Head of caudate nucleus (tissue), 42 donors: ENCODE measurements around the gene FHOD3.
"Not testable (repeated sequence)": the region's sequence is repeated elsewhere in the genome, so short reads cannot be mapped to it uniquely, and the experiment has no call there.

Experiments used
- DNase-seq, 42 donors: peaks; one replicate each; pipeline versions ENCODE4 v3.0.0 to v3.0.0-alpha.2; 2020 to 2021; ENCODE audit warnings: mixed read lengths in 7 of 42
- intact Hi-C: fragments of 100-400 bp; cut with DNase I; formaldehyde crosslinking; loops from one replicate; pipeline ENCODE4 v1.15.0; 2022

FHOD3 gene

GRCh38 chr18:36543030-36543429, 245.5 kb downstream of the FHOD3 start:
- DNase-seq = no peak
- intact Hi-C loops = no loop called here

GRCh38 chr18:36543991-36544725, 246.6 kb downstream of the FHOD3 start:
- intact Hi-C loops = no loop called here
- peak in 7 of 42 donors; percentile 9 to 42 (median 17) for DNase-seq

- intact Hi-C loops = no loop called here
- DNase-seq = no peak
These were observed 248.4 kb downstream of the FHOD3 start for GRCh38 chr18:36545821-36546427.

- intact Hi-C loops = no loop called here
- no peak for DNase-seq
These were observed 249.4 kb downstream of the FHOD3 start for GRCh38 chr18:36546876-36547275.

- no peak for DNase-seq
- intact Hi-C loops = no loop called here
These were observed 250.0 kb downstream of the FHOD3 start for GRCh38 chr18:36547544-36547943.

- intact Hi-C loops, DNase-seq: not testable (repeated sequence)
These were observed 253.8 kb downstream of the FHOD3 start for GRCh38 chr18:36551274-36551673.

GRCh38 chr18:36558234-36558633, 260.7 kb downstream of the FHOD3 start:
- intact Hi-C loops = no loop called here
- no peak for DNase-seq

GRCh38 chr18:36559149-36559857, 261.8 kb downstream of the FHOD3 start:
- intact Hi-C loops = no loop called here

GRCh38 chr18:36560187-36560586, 262.7 kb downstream of the FHOD3 start:
- DNase-seq = no peak
- intact Hi-C loops = no loop called here

More at GRCh38 chr18:36559149-36559857, 261.8 kb downstream of the FHOD3 start:
- DNase-seq = no peak

GRCh38 chr18:36561046-36561445, 263.5 kb downstream of the FHOD3 start:
- intact Hi-C loops = no loop called here
- DNase-seq = no peak

GRCh38 chr18:36564841-36565240, 267.3 kb downstream of the FHOD3 start:
- DNase-seq = no peak
- intact Hi-C loops = no loop called here

GRCh38 chr18:36567800-36568199, 270.3 kb downstream of the FHOD3 start:
- intact Hi-C loops = no loop called here
- no peak for DNase-seq

- intact Hi-C loops = no loop called here
- DNase-seq = no peak
These were observed 271.0 kb downstream of the FHOD3 start for GRCh38 chr18:36568487-36568886.

GRCh38 chr18:36572135-36572856, 274.8 kb downstream of the FHOD3 start:
- peak in 36 of 42 donors; percentile 17 to 74 (median 56) for DNase-seq
- intact Hi-C loops = no loop called here

GRCh38 chr18:36576339-36576738, 278.8 kb downstream of the FHOD3 start:
- intact Hi-C loops = no loop called here
- DNase-seq = no peak

GRCh38 chr18:36578871-36579710, 281.6 kb downstream of the FHOD3 start:
- intact Hi-C loops = no loop called here
- peak in 2 of 42 donors; percentile 7 to 15 for DNase-seq

GRCh38 chr18:36580266-36580665, 282.8 kb downstream of the FHOD3 start:
- intact Hi-C loops = no loop called here
- DNase-seq = peak in 2 of 42 donors; percentile 11 to 35

- intact Hi-C loops = no loop called here
These were observed 283.6 kb downstream of the FHOD3 start for GRCh38 chr18:36580874-36581750.

More at GRCh38 chr18:36580874-36581750, 283.6 kb downstream of the FHOD3 start:
- DNase-seq = peak in 2 of 42 donors; percentile 5 to 30
